ENCODE results near the gene FOXD4.
"Not testable (repeated sequence)": the region's sequence is repeated elsewhere in the genome, so short reads cannot be mapped to it uniquely, and the experiment has no call there.

FOXD4 gene

DNA sequence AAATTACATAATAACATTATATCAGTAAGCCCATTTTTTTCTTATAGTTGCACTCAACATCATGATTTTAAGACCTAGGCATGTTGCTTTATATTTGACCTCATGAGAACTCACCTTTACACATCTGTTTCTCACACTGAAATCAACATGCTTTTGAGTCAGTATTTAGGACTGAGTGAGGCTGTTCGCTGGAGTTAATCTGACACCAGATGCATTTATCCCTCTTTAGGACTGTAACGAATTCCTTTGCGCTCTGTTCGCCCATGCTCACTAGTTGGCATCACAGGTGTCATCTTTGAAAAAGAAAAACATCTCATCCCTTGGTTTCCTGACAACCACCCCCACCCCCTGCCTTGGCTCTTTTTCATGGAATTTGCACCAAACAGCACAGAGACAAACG is 24.3 kb downstream of the FOXD4 start:
- DNase-seq (ENCODE audit: low read depth, low spot score), result not testable (repeated sequence)

GRCh38 chr9:90851-91250 is 27.4 kb downstream of the FOXD4 start:
- DNase-seq (ENCODE audit: low read depth, low spot score), result not testable (repeated sequence)

- not testable (repeated sequence) for DNase-seq (ENCODE audit: low read depth, low spot score)
Measured at GRCh38 chr9:88396-89037, 29.7 kb downstream of the FOXD4 start.

DNA sequence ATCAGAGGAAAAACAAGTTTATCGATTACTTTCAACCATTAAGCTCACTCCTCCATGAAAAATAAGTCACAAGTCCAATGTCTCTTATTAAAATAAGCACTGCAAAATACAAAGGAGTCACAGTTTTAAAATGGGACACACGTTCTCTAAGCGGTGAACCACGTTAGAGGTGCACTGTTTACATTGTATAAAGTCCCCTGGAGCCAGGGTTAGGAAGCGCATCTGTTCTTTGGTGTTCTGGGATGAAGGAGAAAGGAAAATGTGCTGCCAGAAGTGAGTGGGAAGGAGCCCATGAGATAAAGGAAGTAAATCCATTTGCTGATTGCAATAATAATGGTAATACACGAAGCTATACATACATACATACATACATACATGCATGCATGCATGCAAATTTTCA is 30.4 kb downstream of the FOXD4 start:
- not testable (repeated sequence) for DNase-seq (ENCODE audit: low read depth, low spot score)

DNA sequence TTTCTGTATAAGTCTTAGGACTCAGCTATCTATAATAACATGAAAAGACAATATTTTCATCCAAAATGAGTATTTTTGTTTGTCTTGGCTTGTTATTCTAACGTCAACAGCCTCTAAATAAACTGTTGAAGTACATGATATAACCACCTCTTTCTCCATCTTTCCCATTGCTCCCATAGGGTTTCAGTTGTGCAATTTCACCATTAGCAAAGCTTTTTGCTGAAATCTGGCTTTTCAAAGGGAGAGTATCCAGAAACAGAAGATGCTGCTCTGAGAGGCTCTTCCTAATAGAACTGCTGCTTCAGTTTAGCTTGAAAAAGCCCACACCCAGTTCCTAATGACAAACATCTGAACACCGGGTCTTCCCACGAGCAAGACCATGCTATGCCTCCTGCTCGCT is 31.1 kb downstream of the FOXD4 start:
- not testable (repeated sequence) for DNase-seq (ENCODE audit: low read depth, low spot score)

GRCh38 chr9:86697-87096 is 31.5 kb downstream of the FOXD4 start:
- not testable (repeated sequence) for DNase-seq (ENCODE audit: low read depth, low spot score)

DNA sequence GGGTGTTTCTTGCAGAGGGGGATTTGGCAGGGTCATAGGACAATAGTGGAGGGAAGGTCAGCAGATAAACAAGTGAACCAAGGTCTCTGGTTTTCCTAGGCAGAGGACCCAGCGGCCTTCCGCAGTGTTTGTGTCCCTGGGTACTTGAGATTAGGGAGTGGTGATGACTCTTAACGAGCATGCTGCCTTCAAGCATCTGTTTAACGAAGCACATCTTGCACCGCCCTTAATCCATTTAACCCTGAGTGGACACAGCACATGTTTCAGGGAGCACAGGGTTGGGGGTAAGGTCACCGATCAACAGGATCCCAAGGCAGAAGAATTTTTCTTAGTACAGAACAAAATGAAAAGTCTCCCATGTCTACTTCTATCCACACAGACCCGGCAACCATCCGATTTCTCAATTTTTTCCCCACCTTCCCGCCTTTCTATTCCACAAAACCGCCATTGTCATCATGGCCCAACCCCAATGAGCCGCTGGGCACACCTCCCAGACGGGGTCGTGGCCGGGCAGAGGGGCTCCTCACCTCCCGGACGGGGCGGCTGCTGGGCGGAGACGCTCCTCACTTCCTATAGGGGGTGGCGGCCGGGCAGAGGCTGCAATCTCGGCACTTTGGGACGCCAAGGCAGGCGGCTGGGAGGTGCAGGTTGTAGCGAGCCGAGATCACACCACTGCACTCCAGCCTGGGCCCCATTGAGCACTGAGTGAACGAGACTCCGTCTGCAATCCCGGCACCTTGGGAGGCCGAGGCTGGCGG is 35.1 kb downstream of the FOXD4 start:
- not testable (repeated sequence) for DNase-seq (ENCODE audit: low read depth, low spot score)

DNA sequence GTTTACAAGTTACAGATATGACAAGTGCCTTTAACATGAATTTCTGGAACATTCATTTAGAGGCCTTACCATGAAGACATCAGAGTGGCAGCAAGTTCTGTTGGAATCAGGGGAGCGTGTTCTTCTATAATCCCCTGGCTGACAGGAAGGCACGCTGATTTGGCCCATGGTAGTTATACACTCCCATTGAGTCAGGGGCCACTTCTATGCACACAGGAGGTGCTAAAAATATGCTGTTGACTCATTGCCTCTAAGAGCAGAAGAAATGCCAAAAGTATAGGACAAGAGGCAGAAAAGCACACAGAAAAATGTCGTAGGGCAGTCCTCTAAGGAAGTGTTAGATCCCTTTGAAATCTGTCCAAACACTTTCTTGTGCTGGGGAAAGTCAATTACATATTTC is 39.9 kb downstream of the FOXD4 start:
- DNase-seq (ENCODE audit: low read depth, low spot score), result not testable (repeated sequence)

DNA sequence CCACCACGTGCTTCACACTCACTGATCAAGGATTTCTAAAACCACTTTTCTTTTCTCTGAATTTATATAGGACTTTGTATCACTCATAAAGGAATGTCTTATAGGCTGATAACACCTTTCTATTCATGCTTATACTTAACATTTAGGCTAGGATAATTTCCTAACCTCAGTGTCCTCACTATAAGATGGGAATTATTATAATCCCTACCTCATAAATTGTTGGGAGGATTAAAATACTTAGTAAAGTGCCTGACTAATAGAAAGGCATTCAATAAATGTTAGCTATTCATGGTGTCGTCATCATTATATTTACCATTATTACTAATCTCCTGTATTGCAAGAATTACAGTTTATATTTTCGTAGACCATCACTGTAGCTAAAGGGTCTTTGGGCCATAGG is 41.8 kb downstream of the FOXD4 start:
- DNase-seq (ENCODE audit: low read depth, low spot score), result not testable (repeated sequence)

GRCh38 chr9:73900-74525 is 44.2 kb downstream of the FOXD4 start:
- DNase-seq (ENCODE audit: low read depth, low spot score), result not testable (repeated sequence)

- DNase-seq (ENCODE audit: low read depth, low spot score), result not testable (repeated sequence)
Measured at GRCh38 chr9:73076-73899, 44.9 kb downstream of the FOXD4 start.
